Peyer's patch (tissue), 4 donors: ENCODE data around the gene YWHAE.

Experiments
- CTCF ChIP-seq, 6 experiments: fragments of 450-650 bp in 4 of 6; fragments of 200-600 bp in 2 of 6; sonication (generic) in 1 of 6; IDR thresholded peaks; one replicate each; pipeline ENCODE4 v1.5.1; 2017 to 2019; ENCODE audit warnings: antibody characterized with exemption in 6 of 6, mild to moderate bottlenecking in 3 of 6, moderate library complexity in 1 of 6
- POLR2A ChIP-seq, 2 donors: fragments of 450-650 bp; IDR thresholded peaks; one replicate each; pipeline ENCODE4 v1.5.1; 2017; ENCODE audit warnings: antibody characterized with exemption in 2 of 2, mild to moderate bottlenecking in 2 of 2, moderate library complexity in 2 of 2

GRCh38 chr17:1322014-1322428 lies 78.0 kb downstream of the YWHAE start:
- TF ChIP-seq CTCF (IDR thresholded peaks at IDR 0.05), result no peak
- no peak for TF ChIP-seq POLR2A (IDR thresholded peaks at IDR 0.05)
